ENCODE data around the gene ELOVL1. TPM values are rescaled to one million over a fixed set of nuclear protein-coding genes. Genes with fewer than 3 reads are reported as not detected.

Gene ELOVL1
- total RNA-seq, 2 donors from 2014 or later, result 24.4 to 28.3 TPM

DNA sequence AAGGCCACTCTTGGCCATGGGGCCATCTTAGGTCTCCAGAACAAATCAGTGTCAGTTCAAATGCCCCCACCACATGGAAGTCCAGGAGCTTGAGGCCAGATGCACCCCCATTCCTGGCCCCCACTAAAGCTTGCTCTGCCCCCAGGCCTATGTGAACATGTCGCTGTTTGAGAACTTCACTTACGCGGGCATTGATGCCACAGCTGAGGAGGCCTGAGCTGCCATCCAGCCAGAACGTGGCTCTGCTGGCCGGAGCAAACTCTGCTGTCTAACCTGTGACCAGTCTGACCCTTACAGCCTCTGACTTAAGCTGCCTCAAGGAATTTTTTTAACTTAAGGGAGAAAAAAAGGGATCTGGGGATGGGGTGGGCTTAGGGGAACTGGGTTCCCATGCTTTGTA lies 45.3 kb downstream of the ELOVL1 start:
- TF ChIP-seq, protein P1, sequence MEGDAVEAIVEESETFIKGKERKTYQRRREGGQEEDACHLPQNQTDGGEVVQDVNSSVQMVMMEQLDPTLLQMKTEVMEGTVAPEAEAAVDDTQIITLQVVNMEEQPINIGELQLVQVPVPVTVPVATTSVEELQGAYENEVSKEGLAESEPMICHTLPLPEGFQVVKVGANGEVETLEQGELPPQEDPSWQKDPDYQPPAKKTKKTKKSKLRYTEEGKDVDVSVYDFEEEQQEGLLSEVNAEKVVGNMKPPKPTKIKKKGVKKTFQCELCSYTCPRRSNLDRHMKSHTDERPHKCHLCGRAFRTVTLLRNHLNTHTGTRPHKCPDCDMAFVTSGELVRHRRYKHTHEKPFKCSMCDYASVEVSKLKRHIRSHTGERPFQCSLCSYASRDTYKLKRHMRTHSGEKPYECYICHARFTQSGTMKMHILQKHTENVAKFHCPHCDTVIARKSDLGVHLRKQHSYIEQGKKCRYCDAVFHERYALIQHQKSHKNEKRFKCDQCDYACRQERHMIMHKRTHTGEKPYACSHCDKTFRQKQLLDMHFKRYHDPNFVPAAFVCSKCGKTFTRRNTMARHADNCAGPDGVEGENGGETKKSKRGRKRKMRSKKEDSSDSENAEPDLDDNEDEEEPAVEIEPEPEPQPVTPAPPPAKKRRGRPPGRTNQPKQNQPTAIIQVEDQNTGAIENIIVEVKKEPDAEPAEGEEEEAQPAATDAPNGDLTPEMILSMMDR (conservative IDR thresholded peaks at IDR 0.05), result no peak
- H3K4me3 ChIP-seq (ENCODE audit: low read length), result no peak overlapping the region
- Mint-ChIP-seq H3K36me3 (ENCODE audit: low read depth) (no peaks in the 10 kb centered on the region), H3K27me3 (ENCODE audit: insufficient read depth) (no peaks in the 10 kb centered on the region), H3K4me3 (no peak overlapping the region), H3K4me1 (peaks cover 18% of the 10 kb centered on the region), H3K9me3 (peaks cover 24% of the 10 kb centered on the region), H3K27ac (no peak overlapping the region)
- H3K27me3 ChIP-seq (ENCODE audit: control insufficient read depth, insufficient read depth, low read length, poor library complexity, severe bottlenecking), result no peaks in the 10 kb centered on the region
- H3K36me3 ChIP-seq (ENCODE audit: control insufficient read depth, insufficient read depth, low read length), result no peaks in the 10 kb centered on the region
- H3K9me3 ChIP-seq (ENCODE audit: control insufficient read depth, low read length), result peaks cover 22% of the 10 kb centered on the region
- peak; percentile 17 for DNase-seq
- H3K27ac ChIP-seq (ENCODE audit: low read depth, low read length), result no peak overlapping the region
- H3K9ac ChIP-seq (ENCODE audit: extremely low read depth, low read length, poor library complexity, severe bottlenecking), result no peak overlapping the region
- WGBS, 2 experiments (ENCODE audit: insufficient coverage in 1 of 2, insufficient read length in 1 of 2), result 96 to 100% methylated on average over 5 of the region's 5 CpGs
- no peaks in the 10 kb centered on the region for H3K4me1 ChIP-seq (ENCODE audit: control insufficient read depth, insufficient read depth, low read length)

DNA sequence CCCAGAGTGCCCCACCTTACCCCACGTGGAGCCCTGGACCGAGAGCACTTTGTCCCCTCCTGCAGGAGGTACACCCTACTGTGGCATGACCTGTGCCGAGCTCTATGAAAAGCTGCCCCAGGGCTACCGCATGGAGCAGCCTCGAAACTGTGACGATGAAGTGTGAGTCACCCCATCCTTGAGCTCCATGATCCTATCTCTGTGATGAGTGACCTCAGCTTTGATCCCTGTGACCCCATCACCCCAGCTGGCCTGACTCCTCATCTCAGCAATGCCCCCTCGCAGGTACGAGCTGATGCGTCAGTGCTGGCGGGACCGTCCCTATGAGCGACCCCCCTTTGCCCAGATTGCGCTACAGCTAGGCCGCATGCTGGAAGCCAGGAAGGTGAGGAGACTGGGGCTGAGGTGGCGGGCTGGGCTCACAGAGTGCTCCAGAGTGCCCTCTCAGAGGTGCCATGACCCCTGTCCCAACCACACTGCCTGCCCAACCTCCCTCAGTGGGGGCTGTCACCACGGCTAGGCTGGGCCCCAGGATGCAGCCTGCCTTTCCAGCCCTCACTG lies 46.4 kb downstream of the ELOVL1 start:
- Mint-ChIP-seq H3K36me3 (ENCODE audit: low read depth) (no peaks in the 10 kb centered on the region), H3K4me1 (peaks cover 18% of the 10 kb centered on the region)
- 91 to 94% methylated on average over 10 to 16 of the region's 16 CpGs for WGBS, 2 experiments (ENCODE audit: insufficient coverage in 1 of 2, insufficient read length in 1 of 2)

DNA sequence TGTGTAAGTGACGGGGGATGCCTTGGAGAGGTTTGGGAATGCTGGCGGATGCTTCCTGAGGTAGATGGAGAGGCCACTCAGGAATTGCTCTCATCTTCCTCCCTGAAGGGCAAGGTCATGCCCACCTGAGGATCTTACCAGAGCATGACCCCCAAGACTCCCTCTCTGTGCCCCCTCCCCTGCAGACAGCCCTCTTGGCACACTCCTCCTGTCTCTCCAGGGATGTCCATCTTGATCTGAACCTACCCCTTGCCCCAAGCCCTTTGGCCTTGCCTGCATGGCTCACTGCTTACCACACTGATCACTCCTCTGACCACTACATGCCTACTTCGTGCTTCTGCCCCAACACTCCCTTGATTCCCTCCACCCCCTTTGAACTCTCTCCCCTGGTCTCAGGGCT lies 48.0 kb downstream of the ELOVL1 start:
- H3K36me3 Mint-ChIP-seq (ENCODE audit: low read depth), result no peaks in the 10 kb centered on the region
- DNase-seq, result peak; percentile 23
- Histone ChIP-seq H3K27ac (ENCODE audit: low read depth, low read length) (no peak overlapping the region), H3K27me3 (ENCODE audit: control insufficient read depth, insufficient read depth, low read length, poor library complexity, severe bottlenecking) (no peaks in the 10 kb centered on the region), H3K4me3 (ENCODE audit: low read length) (no peak overlapping the region), H3K9me3 (ENCODE audit: control insufficient read depth, low read length) (no peaks in the 10 kb centered on the region), H3K9ac (ENCODE audit: extremely low read depth, low read length, poor library complexity, severe bottlenecking) (no peak overlapping the region), H3K36me3 (ENCODE audit: control insufficient read depth, insufficient read depth, low read length) (no peaks in the 10 kb centered on the region), H3K4me1 (ENCODE audit: control insufficient read depth, insufficient read depth, low read length) (no peaks in the 10 kb centered on the region)
- H3K4me3 Mint-ChIP-seq, result no peak overlapping the region
- WGBS, 2 experiments (ENCODE audit: insufficient coverage in 1 of 2, insufficient read length in 1 of 2), result 93% methylated on average over 2 to 3 of the region's 3 CpGs
- H3K27ac Mint-ChIP-seq, result peak overlapping the region; percentile 7
- TF ChIP-seq, protein P1 (conservative IDR thresholded peaks at IDR 0.05), result no peak
- peaks cover 2% of the 10 kb centered on the region for H3K9me3 Mint-ChIP-seq
- no peaks in the 10 kb centered on the region for H3K27me3 Mint-ChIP-seq (ENCODE audit: insufficient read depth)
- H3K4me1 Mint-ChIP-seq, result peaks cover 16% of the 10 kb centered on the region

More for the DNA sequence above, 46.4 kb downstream of the ELOVL1 start:
- peaks cover 12% of the 10 kb centered on the region for H3K9me3 ChIP-seq (ENCODE audit: control insufficient read depth, low read length)
- TF ChIP-seq, protein P1 (conservative IDR thresholded peaks at IDR 0.05), result no peak
- H3K9ac ChIP-seq (ENCODE audit: extremely low read depth, low read length, poor library complexity, severe bottlenecking), result no peak overlapping the region
- no peaks in the 10 kb centered on the region for H3K4me1 ChIP-seq (ENCODE audit: control insufficient read depth, insufficient read depth, low read length)
- no peaks in the 10 kb centered on the region for H3K36me3 ChIP-seq (ENCODE audit: control insufficient read depth, insufficient read depth, low read length)
- peak; percentile 22 for DNase-seq
- Mint-ChIP-seq H3K4me3 (no peak overlapping the region), H3K27me3 (ENCODE audit: insufficient read depth) (no peaks in the 10 kb centered on the region), H3K9me3 (peaks cover 14% of the 10 kb centered on the region), H3K27ac (no peak overlapping the region)
- H3K27ac ChIP-seq (ENCODE audit: low read depth, low read length), result no peak overlapping the region
- no peak overlapping the region for H3K4me3 ChIP-seq (ENCODE audit: low read length)
- H3K27me3 ChIP-seq (ENCODE audit: control insufficient read depth, insufficient read depth, low read length, poor library complexity, severe bottlenecking), result no peaks in the 10 kb centered on the region

Data from endodermal cell (in vitro differentiated cells).